PC-9 (cell line): ENCODE measurements around the gene ARCN1. TPM values are rescaled to one million over a fixed set of nuclear protein-coding genes. Genes with fewer than 3 reads are reported as not detected.
"Not testable (repeated sequence)": the region's sequence is repeated elsewhere in the genome, so short reads cannot be mapped to it uniquely, and the experiment has no call there.

Experiments used
- BruUV-seq: library from RNA; stranded (reverse); fragments of 400-500 nt; replicated peaks from 2 replicates; lab custom pipeline; 2021; lab: Mats Ljungman, UMichigan
- CTCF ChIA-PET: fragments of 300-600 bp; sonication (Branson Sonifier 250); formaldehyde crosslinking; loops from one replicate; lab custom pipeline; 2022; ENCODE audit warnings: antibody characterized with exemption; lab: Charles Lee
- POLR2A ChIA-PET: fragments of 300-600 bp; sonication (Branson Sonifier 250); formaldehyde crosslinking; loops from one replicate; lab custom pipeline; 2022; ENCODE audit warnings: antibody characterized with exemption; ENCODE audit not compliant: unreplicated experiment; lab: Charles Lee
- DNase-seq, 2 experiments: peaks; one replicate each; pipeline versions ENCODE4 v3.0.0 to v3.0.0-alpha.2; 2015 to 2022; ENCODE audit warnings: mixed read lengths in 1 of 2
- H2AFZ ChIP-seq: fragments of 200-600 bp; sonication (generic); 2 replicates; pipeline ENCODE4 v1.8.1; 2017; ENCODE audit warnings: antibody characterized with exemption
- H3F3A ChIP-seq: fragments of 200-600 bp; sonication (generic); 2 replicates; pipeline ENCODE4 v1.8.1; 2017; ENCODE audit warnings: antibody characterized with exemption, mild to moderate bottlenecking, low read depth; ENCODE audit not compliant: insufficient read depth
- H3K27ac ChIP-seq: fragments of 200-600 bp; sonication (generic); 2 replicates; pipeline ENCODE4 v1.6.1; 2016; ENCODE audit warnings: mixed run types
- H3K27me3 ChIP-seq: fragments of 200-600 bp; sonication (generic); 2 replicates; pipeline ENCODE4 v1.6.1; 2016; ENCODE audit warnings: low read depth, mixed run types; ENCODE audit not compliant: insufficient read depth
- H3K36me3 ChIP-seq: fragments of 200-600 bp; sonication (generic); 2 replicates; pipeline ENCODE4 v1.6.1; 2016; ENCODE audit warnings: low read depth, mixed run types
- H3K4me1 ChIP-seq: fragments of 200-600 bp; sonication (generic); replicated peaks from 2 replicates; pipeline ENCODE4 v1.6.1; 2016; ENCODE audit warnings: mixed run types; ENCODE audit not compliant: insufficient read depth
- H3K4me2 ChIP-seq: fragments of 200-600 bp; sonication (generic); 2 replicates; pipeline ENCODE4 v1.6.1; 2017; ENCODE audit warnings: mixed run types
- H3K4me3 ChIP-seq: fragments of 200-600 bp; sonication (generic); 2 replicates; pipeline ENCODE4 v1.6.1; 2016; ENCODE audit warnings: mixed run types
- H3K79me2 ChIP-seq: fragments of 200-600 bp; sonication (generic); 2 replicates; pipeline ENCODE4 v1.6.1; 2017; ENCODE audit warnings: low read depth, mixed run types
- H3K9me2 ChIP-seq: fragments of 200-600 bp; sonication (generic); 2 replicates; pipeline ENCODE4 v1.8.1; 2017; ENCODE audit warnings: mild to moderate bottlenecking; ENCODE audit not compliant: insufficient read depth
- H3K9me3 ChIP-seq: fragments of 200-600 bp; sonication (generic); 2 replicates; pipeline ENCODE4 v1.8.1; 2016; ENCODE audit warnings: low read depth; ENCODE audit not compliant: insufficient read depth
- H4K20me1 ChIP-seq: fragments of 200-600 bp; sonication (generic); 2 replicates; pipeline ENCODE4 v1.8.1; 2017; ENCODE audit not compliant: insufficient read depth
- CTCF ChIP-seq: fragments of 200-600 bp; sonication (generic); conservative IDR thresholded peaks from 2 replicates; pipeline ENCODE4 v1.6.1; 2017; ENCODE audit warnings: mixed run types, antibody characterized with exemption, mild to moderate bottlenecking, moderate library complexity
- EZH2 ChIP-seq: fragments of 200-600 bp; sonication (generic); IDR thresholded peaks from 2 replicates; pipeline ENCODE4 v1.8.0; 2017; ENCODE audit warnings: antibody characterized with exemption, low read depth
- intact Hi-C: fragments of 100-400 bp; cut with micrococcal nuclease; formaldehyde crosslinking; loops from one replicate; pipeline ENCODE4 v1.10.0; 2022; ENCODE audit not compliant: unreplicated experiment
- total RNA-seq: library from RNA; stranded (reverse); gene quantifications from 2 replicates; pipeline ENCODE4 v1.2.3, GENCODE V29; 2021

The ARCN1 gene
- total RNA-seq, 1 experiment from 2014 or later: 105 TPM

DNA sequence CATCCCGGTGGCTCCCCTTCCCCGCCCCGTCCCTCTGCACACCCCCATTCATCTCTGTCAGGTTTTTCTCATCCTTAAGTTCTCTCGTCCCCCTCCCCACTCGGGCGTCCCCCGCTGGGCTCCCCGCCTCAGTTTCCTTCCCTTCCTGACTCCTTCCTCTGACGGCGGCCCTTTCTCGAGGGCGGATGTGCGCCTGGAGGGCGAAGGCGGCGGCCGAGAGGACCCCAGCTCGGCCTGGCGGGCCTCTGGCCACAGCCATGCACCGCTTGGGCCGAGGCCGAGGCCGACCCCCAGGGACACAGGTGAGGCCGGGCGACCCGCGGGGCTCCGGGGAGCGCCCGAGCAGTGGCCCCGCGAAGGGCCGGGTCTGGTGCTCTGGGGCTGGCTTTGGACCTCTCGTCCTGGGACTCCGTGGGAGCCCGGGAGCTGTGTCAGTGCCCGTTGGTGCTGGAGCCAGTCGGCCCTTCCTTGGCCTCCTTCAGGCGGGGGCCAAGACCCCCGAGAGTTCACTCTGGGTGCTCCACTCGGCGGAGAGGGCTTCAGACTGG is 38.1 kb downstream of the ARCN1 start:
- H3K79me2 ChIP-seq: no peaks in the 10 kb centered on the region
- BruUV-seq: no TSS peak
- H3K4me3 ChIP-seq: no peak overlapping the region
- intact Hi-C loops: no loop called here
- H3K36me3 ChIP-seq: no peaks in the 10 kb centered on the region
- peaks cover 18% of the 10 kb centered on the region for H3K4me1 ChIP-seq
- peaks cover 14% of the 10 kb centered on the region; the same call in 1 of the 2 replicates for H3F3A ChIP-seq
- H3K9me3 ChIP-seq: no peaks in the 10 kb centered on the region
- H3K4me2 ChIP-seq: no peak overlapping the region
- peaks cover 13% of the 10 kb centered on the region; the same call in 1 of the 2 replicates for H3K27me3 ChIP-seq
- no peak for TF ChIP-seq CTCF
- TF ChIP-seq EZH2: no peak
- no peak overlapping the region for H2AFZ ChIP-seq
- no peaks in the 10 kb centered on the region for H3K9me2 ChIP-seq
- CTCF ChIA-PET: no interaction called here
- H4K20me1 ChIP-seq: no peaks in the 10 kb centered on the region
- POLR2A ChIA-PET: no interaction called here
- no peak for DNase-seq
- no peak overlapping the region for H3K27ac ChIP-seq

DNA sequence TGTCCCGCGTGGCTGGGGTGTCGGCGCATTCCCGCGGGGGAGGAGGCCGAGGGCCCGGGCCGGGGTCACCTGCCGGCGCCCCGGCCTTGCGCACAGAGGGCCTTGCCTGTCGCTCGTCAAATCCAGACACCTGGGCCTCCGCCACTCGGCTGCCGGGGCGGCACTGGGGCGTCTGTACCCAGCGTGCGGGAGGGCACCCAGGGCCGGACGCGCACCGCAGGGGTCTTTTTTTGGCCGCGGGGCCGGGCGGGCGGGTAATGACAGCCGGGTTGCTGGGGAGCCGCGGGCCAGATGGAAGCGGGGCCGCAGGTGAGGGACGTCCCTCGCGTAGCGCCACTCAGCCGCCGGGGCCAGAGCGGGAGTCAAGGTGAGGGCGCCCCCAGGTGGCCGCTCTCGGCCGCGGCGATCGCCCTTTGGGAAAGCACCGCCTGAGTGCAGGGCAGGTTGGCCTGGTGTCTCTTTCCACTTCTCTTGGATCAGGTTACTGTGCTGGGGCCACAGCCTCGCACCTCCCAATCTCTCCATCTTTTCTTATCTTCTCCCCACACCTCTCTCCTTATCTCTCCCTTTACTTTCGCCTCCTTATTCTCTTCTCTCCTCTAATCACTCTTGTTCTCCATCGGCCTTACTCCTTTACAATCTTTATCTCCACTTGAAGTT is 38.7 kb downstream of the ARCN1 start:
- Histone ChIP-seq H3K4me3 (no peak overlapping the region), H4K20me1 (no peaks in the 10 kb centered on the region), H3K9me3 (no peaks in the 10 kb centered on the region), H3K79me2 (no peaks in the 10 kb centered on the region), H3F3A (peaks cover 9% of the 10 kb centered on the region; the same call in 1 of the 2 replicates), H2AFZ (no peak overlapping the region), H3K36me3 (no peaks in the 10 kb centered on the region), H3K27me3 (peaks cover 13% of the 10 kb centered on the region; the same call in 1 of the 2 replicates), H3K4me1 (peaks cover 22% of the 10 kb centered on the region), H3K27ac (no peak overlapping the region), H3K9me2 (no peaks in the 10 kb centered on the region), H3K4me2 (no peak overlapping the region)
- CTCF ChIA-PET: no interaction called here
- peak in 1 of 2 experiments; percentile 67 for DNase-seq
- BruUV-seq: no TSS peak
- POLR2A ChIA-PET: interaction anchor here (0.6 kb wide), 1 partner anchor 704 kb away, joined by 6 read pairs; no protein-coding TSS in a partner anchor
- intact Hi-C loops: no loop called here
- peak; percentile 78 for TF ChIP-seq CTCF
- TF ChIP-seq EZH2: no peak

- H3K9me2 ChIP-seq, H3K4me3 ChIP-seq, H4K20me1 ChIP-seq, intact Hi-C loops, BruUV-seq, H3K79me2 ChIP-seq, H3K27ac ChIP-seq, H2AFZ ChIP-seq, CTCF ChIA-PET, DNase-seq, H3F3A ChIP-seq, H3K4me2 ChIP-seq, H3K9me3 ChIP-seq, H3K36me3 ChIP-seq: not testable (repeated sequence)
- POLR2A ChIA-PET: interaction anchor here (0.6 kb wide), 1 partner anchor 704 kb away, joined by 6 read pairs; no protein-coding TSS in a partner anchor
- Histone ChIP-seq H3K27me3 (peaks cover 13% of the 10 kb centered on the region; the same call in 1 of the 2 replicates), H3K4me1 (peaks cover 22% of the 10 kb centered on the region)
Observed at GRCh38 chr11:118611433-118611795, 39.2 kb downstream of the ARCN1 start.
